Raji (cell line): Measurements from ENCODE around the gene NLRC3.

Source experiments
- POLR2A ChIP-seq: IDR thresholded peaks from 2 replicates; pipeline ENCODE4 v1.6.1; 2011; ENCODE audit warnings: low read depth, low read length, control low read depth; ENCODE audit not compliant: insufficient read depth

NLRC3 gene

DNA sequence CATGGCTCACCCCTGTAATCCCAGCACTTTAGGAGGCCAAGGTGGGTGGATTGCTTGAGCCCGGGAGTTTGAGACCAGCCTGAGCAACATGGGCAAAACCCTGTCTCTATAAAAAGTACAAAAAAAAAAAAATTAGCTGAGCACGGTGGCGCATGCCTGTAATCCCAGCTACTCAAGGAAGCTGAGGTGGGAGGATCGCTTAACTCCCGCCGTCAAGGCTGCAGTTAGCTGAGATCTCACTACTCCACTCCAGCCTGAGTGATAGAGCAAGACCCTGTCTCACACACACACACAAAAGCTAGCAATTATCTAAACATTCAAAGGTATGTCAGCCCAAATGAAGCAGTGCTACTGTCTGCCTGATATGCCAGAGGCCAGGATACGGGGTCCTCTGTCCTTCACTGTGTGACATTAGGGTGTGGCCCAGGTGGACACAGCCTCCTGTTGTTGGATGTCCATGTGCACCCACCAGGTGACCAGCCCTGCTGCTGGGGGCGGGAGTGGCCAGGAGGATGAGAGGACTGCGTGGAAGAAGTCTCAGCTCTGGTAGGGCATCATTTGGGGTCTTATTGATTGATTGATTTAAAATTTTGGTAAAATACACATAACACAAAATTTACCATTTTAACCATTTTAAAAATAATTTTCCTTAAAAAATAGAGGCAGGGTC lies 3.9 kb downstream of the NLRC3 start:
- no peak for TF ChIP-seq POLR2A

DNA sequence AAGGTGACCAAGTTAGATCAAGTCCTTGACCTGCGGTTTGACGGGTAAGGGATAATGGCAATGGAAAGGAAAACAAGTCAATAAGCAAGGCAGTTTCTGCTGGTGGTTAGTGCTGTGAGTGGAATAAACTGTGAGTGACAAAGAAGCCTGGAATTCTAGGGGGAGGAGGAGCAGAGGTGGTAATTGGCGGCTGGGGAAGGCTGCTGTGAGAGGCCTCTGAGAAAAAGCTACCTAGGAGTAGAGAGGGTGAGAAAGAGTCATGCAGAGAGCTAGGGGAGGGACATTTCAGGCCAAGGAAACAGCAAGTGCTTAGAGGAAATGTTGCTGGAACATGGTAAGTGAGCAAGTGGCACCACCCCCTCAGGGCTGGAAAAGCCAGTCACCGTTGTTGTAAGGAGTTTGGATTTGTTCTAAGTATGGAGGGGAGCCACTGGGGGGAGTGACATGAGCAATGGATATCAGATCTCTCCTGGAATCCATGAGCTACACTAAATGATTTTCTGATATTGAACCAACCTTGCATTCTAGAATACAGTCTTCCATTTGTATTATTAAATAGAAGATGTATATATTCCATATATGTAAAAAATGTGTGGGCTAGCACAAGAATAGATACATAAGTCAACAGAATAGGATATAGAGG lies 6.7 kb downstream of the NLRC3 start:
- TF ChIP-seq POLR2A: no peak

DNA sequence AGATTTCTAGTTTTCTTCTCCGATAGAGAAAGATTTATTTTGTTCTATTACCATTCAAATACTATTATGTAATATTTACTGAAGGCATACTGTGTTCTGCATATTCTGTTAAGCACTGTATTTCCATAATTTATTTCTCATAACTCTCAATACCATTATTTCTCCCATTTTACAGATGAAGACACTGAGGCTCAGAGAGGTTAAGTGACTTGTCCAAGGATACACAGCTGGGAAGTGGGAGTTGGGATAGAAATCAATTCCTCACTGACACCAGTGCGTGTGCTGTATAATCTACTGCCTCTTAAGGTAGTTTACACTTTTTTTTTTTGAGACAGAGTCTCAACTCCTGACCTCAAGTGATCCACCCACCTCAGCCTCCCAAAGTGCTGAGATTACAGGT lies 7.4 kb downstream of the NLRC3 start:
- no peak for TF ChIP-seq POLR2A

DNA sequence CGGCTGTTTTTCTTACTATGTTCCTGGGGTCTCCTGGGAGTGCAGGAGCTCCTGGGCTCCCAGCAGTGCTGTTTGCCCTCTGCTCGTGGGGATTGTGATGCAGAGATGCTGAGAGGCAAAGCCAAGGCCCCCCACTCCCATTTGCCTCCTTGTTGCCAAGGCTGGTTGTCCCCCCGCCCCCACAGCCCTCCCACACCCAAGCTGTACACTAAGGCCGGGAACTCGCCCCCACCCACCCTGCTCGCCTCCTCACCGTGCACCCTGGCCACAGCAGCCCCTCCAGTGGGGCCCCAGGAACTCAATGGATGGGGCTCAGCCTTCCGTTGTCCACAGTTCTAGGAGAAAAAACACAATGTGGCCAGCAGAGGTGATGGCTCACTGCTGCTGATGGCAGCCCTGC lies 10.2 kb downstream of the NLRC3 start:
- TF ChIP-seq POLR2A: no peak

DNA sequence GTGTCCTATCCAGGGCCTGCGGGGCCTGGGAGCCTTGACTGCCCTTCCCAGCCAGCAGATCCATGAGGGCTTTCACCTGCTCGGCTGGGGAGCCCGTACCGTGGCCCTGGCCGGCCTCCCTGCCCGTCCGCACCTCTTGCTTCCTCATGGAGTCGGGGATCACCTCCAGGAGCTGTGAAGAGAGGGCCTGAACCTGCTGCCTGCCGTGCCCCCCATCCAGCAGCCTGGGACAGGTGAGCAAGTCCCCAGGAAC lies 12.4 kb downstream of the NLRC3 start:
- no peak for TF ChIP-seq POLR2A

DNA sequence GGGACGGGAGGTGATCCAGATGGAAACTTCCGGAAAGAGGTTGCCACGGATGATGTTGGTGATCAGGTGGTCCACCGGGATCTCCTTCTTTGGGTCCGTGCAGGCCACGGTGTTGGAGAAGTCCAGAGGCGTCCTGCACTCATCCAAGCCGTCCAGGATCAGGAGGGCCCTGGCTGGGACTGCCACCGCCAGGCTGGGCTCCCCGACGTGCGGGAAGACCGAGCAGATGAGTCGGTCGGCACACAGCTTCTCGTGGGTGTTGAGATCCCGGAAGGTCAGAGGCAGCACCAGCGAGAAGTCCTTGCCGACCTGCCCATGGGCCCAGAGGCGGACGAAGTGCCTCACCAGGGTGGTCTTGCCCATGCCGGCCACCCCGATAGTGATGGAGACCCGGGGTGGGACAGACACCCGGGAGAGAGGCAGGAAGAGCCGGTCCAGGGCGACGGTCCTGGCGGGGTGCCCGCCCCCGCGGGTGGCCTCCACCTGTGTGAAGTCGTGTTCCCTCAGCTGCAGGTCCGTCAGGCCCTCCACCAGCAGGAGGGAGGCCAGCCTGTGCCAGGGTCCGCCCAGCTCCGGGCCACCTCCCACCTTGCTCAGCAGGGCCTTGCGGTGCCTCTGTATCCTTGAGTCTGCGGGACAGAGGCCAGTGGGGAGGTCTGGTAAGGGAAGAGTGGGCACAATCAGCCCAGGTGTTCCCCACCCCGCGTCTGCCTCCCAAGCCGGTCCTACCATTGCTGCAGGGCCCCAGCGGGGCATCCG lies 12.9 kb downstream of the NLRC3 start:
- no peak for TF ChIP-seq POLR2A

DNA sequence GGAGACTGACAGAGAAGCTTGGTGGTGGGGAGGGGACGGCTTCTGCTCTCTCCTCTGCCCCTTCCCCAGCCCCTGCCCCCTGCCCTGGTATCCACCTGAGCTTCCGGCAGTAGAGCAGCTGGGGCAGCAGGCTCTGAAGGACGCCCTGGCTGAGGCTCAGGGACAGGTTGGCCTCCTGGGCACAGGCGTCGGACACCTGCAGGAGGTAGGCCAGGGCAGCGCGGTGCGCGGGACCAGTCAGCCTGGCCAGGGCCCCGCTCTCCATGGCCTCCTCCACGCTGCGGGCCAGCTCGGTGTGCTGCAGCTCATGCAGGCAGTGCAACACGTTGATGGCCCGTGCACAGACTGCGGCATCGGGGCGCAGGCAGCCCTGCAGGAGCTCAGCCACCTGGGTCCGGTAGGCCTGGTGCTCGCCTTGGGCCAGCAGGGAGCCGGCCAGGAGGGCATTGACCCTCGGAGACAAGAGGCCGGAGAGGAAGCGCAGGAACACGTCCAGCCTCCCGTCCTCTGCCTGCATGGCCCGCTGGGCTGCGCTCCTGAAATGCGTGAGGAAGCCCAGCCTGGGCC lies 14.2 kb downstream of the NLRC3 start:
- no peak for TF ChIP-seq POLR2A

DNA sequence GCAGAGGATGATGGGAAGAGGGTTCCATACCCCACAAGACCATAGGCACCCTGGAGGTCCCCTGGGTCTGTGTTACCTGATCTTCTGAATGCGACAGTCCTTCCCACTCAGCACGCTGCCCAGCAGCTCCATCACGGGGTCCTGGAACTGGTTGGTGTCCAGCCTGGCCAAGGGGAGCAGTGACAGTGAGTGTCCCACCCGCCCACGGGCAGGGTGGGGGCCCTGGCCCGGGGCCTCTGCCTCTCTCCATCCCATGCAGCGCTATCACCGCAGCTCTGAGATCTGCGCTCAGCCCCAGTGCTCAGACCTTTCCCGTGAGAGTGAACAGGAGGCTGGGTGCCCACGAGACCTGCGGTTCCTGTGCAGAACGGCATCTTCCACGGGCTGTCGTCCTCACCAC lies 15.6 kb downstream of the NLRC3 start:
- no peak for TF ChIP-seq POLR2A

DNA sequence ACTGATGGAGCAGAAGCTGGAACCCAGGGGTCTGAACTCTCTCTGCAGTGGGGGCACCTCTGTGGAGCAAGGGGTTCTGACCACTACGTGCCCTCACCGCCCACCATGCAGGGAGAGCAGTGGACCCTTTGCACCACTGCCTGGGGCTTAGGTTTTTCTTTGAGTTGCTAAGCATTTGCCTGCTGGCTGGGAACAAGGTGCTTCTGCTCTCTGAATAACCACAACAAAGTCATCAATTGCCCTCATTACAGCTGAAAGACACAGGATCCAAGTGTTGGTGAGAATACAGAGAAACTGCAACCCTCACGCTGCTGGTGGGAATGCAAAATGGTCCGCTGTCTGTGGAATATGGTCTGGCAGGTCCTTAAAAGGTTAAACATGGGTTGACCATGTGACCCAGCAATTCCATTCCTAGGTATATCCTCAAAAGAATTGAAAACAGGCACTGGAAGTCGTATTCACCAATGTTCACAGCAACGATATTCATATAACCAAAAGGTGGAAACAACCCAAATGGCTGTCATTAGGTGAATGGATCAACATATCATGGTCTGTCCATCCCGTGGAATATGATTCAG lies 22.8 kb downstream of the NLRC3 start:
- no peak for TF ChIP-seq POLR2A

DNA sequence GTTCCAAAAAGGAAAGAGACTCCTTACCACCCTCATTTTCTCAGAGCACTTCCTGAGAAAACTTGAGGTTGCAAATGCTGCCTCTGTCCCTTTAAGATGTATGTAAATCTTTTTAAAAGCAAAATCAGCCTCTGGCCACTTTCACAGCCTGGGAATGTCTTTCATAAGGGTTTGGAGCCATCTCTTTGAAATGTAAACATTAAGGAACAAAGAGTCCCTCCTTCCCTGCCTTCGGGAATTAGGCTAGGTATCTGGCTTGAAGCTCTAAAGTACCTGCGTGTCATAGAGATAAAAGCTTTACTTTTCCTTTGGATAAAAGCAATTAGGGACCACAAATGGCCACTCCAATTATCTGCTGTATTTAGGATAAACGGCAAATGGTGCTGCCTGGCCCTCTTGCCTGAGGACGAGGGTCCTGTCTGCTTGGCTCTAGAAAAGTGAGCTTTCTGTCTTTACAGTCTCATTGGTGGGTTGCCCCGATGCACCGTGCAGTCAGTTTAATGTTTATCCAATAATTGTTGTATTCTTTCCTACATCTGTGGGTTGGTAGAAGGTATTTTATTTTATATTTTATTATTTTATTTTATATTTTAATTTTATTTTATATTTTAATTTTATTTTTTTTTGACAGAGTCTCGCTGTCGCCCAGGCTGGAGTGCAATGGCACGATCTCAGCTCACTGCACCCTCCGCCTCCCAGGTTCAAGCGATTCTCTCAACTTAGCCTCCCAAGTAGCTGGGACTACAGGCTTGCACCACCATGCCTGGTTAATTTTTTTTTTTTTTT lies 23.9 kb downstream of the NLRC3 start:
- TF ChIP-seq POLR2A: no peak

DNA sequence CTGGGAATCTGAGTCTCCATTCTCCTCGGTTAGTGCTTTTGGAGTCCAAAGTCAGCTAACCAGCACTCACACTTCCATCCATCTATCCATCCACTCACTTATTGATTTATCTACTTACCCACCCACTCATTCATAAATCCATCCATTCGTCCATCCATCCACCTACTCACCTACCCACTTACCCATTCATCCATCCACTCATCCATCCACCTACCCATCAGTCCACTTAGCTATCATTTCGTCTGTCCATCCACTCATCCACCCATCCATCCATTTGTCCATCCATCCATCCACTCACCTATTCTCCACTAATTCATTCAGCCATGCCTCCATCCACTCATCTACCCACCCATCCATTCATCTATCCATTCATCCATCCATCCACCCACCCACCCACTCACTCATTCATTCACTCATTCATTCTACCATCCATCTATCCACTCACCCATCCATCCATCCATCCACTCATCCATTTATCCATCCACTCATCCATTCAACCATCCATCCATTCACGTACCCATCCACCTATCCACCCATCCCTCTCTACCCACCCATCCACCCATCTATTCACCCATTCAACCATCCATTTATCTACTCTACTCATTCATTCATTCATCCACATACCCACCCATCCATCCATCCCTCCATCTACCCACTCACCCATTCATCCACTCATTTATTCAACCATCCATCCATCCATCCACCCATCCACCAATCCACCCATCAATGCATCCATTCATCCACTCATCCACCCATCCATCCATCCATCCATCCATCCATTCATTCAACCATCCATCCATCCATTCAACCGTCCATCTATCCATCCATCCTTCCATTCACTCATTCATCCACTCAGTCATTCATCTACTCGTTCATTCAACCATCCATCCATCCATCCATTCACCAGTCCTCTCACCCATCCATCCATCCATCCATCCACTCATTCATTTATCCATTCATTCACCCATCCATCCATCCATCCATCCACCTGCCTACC lies 26.1 kb downstream of the NLRC3 start:
- TF ChIP-seq POLR2A: no peak

DNA sequence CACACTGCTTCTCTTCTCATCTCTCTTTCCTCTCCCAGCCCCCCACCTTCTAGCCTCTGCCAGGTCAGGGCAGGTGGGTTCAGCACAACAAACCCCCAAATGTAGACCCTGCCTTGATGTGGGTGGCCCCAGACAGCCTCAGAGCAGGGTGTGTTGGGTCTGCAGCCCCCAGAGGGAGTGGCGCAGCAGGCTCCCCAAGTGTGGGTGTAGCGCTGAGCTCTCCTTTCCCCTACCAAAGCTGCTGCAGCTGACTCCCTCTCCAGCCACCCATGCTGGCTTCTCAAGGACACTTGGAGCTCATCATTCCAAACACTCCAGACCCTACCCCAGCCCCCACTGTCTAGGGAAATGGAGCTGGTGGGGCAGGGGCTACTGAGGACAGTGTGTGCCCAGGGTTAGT lies 27.3 kb downstream of the NLRC3 start:
- TF ChIP-seq POLR2A: no peak

DNA sequence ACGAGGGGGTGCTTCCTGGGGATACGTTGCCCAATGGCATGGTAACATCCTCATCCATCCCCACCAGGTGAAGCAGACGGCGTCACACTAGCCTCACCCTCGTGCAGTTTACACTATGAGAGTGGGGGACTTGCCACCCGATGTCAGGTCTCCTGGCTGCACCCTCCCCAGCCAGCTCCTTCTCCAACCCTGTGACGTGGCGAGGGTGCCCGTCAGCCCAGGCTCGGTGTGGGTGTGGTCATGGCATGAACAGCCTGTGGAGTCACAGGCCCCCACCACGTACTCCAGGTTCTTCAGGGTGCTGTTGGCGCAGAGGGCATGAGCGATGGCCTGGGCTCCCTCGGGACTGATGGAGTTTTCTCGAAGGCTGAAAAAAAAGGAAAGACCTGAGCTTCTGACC lies 28.3 kb downstream of the NLRC3 start:
- no peak for TF ChIP-seq POLR2A

DNA sequence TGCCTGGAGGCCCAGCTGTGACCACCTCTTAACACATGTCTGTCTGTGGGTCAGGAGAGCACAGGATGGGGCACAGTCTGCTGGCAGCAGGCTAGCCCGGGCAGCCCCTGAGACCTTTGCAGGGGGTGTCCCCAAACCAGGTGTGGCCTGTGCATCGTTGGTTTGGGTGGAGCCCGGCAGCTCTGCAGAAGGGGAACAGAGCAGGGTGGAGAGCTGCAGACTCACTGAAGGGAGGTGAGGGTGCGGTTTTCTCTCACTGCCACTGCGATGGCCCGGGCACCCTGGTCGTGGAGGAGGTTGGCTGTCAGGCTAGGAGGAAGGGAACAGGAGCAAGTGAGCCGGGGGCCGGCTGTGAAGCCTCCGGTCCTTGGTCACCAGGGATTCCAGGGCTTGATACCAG lies 28.8 kb downstream of the NLRC3 start:
- TF ChIP-seq POLR2A: no peak
